Stimulated activated CD8-positive, alpha-beta memory T cell treated with anti-CD3 and anti-CD28 coated beads, Interleukin-12 subunit alpha, Interleukin-12 subunit beta, amount 100 ng/mL, for 1 hour (primary cell): ENCODE data around the gene MKI67.
A peak's percentile ranks its signal among the peaks of the same experiment; 100 is the strongest.
"Not testable (repeated sequence)": the region's sequence is repeated elsewhere in the genome, so short reads cannot be mapped to it uniquely, and the experiment has no call there.

Source experiments
- DNase-seq: peaks from one replicate; pipeline ENCODE4 v3.0.0-alpha.2; 2020; ENCODE audit warnings: low read depth

Gene MKI67, protein sequence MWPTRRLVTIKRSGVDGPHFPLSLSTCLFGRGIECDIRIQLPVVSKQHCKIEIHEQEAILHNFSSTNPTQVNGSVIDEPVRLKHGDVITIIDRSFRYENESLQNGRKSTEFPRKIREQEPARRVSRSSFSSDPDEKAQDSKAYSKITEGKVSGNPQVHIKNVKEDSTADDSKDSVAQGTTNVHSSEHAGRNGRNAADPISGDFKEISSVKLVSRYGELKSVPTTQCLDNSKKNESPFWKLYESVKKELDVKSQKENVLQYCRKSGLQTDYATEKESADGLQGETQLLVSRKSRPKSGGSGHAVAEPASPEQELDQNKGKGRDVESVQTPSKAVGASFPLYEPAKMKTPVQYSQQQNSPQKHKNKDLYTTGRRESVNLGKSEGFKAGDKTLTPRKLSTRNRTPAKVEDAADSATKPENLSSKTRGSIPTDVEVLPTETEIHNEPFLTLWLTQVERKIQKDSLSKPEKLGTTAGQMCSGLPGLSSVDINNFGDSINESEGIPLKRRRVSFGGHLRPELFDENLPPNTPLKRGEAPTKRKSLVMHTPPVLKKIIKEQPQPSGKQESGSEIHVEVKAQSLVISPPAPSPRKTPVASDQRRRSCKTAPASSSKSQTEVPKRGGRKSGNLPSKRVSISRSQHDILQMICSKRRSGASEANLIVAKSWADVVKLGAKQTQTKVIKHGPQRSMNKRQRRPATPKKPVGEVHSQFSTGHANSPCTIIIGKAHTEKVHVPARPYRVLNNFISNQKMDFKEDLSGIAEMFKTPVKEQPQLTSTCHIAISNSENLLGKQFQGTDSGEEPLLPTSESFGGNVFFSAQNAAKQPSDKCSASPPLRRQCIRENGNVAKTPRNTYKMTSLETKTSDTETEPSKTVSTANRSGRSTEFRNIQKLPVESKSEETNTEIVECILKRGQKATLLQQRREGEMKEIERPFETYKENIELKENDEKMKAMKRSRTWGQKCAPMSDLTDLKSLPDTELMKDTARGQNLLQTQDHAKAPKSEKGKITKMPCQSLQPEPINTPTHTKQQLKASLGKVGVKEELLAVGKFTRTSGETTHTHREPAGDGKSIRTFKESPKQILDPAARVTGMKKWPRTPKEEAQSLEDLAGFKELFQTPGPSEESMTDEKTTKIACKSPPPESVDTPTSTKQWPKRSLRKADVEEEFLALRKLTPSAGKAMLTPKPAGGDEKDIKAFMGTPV (N-terminal part only)

DNA sequence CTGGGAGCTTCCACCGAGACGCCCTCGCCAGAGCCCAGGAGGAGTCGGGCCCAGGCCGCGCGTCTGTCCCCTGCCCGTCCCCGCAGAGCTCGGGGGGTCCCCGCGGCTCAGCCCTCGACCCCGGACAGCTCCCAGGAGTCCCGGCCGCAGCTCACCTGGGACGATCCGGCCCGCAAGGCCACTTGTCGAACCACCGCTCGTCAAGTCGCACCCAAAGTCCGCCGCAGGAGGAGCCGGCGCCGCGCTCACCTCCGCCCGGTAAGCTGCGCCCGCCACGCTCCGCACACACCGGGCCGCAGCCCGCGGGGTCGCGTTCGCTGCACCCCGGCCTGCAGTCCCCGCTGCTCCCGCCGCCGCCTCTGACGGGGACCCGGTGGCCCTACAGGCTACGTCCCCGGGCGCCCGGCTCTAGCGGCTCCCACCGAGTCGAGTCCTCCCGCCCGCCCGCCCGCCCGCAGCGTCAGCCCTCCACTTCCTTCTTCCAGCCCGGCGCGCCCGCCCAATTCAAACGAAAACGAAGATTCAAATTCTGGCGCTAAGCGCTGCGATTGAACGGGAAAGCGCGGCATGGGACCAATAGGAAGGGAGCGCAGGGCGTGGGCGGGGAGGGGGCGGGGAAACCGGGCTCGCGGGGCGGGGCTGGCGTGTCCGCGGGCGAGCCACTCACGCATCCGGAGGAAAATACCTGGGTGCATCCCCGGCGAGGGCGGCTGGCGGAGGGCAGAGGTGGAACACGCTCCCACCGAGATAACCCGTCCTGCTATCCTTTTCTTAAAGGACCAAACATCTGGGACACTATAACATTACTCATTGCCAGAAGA, at the start of gene MKI67:
Gene MKI67, minus strand, starts transcription at position 480 of the 821 bp plus-strand sequence. CDS start 756 bp downstream, outside the sequence.
- DNase-seq = peak; percentile 82

DNA sequence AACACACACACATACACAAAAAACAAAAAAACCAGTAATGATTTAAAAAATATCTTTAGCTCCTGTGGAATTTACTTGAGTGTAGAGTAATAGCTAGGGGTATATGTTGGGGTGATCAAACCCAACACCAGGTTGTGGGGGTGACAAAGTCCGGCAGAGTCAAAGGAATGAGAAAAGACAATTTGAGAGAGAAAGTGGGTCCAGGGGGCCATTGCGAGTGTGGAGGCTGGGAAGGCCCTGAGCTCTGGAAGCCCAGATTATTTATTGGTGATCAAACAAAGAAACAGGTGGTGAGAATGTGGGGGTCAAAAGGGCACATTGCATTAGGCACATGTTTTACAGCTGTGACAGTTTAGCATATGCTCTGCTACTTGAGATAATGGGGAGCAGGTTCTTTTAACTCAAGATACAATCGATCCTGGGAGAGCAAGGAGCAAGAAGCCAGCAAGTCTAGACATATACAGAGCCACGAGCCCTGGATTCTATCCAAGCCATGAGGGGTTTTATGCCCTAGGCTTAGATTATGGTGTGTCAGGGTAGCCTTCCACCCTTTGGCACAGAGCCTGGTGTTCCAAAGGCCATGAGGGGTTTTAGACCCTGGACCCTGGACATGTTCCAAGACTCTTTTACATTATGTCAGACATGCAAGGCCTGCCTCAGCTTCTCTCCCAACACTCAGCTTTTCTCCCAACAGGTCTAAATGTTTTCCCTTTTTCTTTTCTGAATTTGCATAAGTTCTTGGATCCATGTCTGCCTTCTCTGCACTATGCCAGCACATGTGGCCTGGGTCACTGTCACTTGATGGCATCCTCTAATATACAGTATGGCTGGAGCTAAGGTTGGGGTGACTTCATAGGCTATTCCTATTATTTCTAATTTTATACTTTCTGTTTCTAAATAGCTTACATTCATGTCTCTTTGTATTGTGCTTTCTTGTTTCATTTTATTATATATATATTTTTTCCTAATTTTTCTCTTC, 48.6 kb upstream of the MKI67 start:
- DNase-seq = no peak

DNA sequence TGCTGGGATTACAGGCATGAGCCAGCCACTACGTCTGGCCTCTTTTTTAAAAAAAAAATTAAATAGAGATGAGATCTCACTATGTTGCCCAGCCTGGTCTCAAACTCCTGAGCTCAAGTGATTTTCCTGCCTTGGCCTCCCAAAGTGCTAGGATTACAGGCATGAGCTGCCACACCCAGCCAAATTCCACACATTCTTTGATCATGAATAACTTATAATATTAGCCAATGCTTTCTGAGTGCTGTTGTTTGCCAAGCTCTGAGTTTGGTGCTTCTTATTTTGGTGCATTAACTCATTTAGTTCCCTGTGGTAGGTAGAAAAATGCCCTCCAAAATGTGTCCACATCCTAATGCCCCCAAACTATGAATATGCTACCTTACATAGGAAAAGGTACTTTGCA, 47.2 kb upstream of the MKI67 start:
- DNase-seq = no peak

DNA sequence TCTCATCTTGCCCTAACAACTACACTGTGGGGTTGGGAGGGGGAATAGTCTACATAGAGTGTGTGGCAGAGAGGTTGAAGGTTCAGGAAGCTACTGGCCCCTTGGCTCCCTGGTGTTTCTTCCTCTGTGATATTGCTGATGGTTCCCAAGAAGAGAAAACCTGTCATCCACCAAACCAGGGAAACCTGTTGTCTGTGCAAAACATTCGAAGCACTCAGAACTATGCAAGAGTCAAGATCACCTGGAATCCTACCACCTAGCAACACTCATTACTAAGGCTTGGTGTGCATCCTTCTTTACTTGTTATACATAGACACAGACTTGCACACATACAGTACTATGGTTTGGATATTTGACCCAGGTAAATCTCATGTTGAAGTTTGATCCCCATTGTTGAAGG, 46.5 kb upstream of the MKI67 start:
- DNase-seq = no peak

DNA sequence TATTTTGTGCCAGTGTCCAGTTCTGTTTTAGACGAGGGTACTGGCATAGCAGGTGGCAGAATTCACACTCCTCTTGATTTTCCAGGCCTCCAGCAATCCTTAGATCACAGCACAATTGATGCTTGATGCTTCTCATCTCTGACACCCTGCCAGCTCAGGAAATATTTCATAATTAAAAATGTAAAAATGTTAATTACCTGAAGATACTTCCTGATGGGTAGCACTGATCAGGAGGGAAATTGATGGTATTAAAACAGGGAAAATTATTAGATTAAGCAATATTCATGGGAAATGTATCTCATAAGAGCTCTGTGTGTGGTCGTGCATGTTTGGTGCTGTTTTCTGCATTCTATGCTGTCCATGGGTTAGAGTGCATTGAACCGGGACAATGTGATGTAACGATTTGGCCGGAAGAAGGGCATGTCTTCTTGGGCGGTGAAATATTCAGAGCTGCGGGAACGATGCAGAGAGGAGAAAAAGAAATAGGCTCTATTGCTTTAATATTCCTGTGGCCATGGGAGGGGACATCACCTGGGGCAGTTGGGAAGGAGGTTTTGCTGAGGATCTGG, 43.7 kb upstream of the MKI67 start:
- no peak for DNase-seq

DNA sequence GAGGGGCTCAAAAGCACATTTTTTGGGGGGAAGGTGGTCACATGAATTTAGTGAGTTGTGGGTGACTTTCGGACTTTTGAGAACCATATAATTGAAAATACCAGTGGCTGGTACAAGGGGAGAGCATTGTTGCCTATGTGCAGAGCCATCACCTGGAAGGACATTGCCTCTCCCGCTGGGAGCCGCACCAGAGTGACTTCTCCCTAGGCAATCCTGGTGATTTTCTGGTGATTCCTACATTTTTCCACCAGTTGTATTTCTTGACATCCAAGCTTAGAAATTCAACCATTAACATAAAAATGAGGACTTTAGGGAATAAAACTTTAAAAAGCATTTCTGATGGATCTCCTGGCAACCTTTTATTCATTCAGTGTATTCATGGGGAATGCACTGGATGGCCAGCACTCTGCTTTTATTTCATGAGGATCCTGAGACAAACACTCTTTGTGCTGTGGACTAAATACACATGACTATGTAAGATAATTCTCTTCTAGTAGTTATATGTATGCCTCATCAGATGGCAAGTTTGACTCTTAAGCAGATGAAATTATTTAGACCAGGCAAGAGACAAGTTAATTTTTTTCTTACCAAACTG, 41.8 kb upstream of the MKI67 start:
- no peak for DNase-seq

DNA sequence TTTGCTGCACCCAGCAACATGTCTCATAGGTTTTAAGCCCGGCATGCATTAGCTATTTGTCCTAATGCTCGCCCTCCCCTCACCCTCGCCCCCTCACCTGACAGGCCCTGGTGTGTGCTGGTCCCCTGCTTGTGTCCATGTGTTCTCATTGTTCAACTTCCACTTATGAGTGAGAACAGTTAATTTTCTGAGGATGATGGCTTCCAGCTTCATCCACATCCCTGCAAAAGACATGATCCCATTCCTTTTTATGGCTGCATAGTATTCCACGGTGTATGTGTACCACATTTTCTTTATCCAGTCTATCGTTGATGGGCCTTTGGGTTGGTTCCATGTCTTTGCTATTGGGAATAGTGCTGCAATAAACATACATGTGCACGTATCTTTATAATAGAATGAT, 40.9 kb upstream of the MKI67 start:
- DNase-seq = not testable (repeated sequence)

DNA sequence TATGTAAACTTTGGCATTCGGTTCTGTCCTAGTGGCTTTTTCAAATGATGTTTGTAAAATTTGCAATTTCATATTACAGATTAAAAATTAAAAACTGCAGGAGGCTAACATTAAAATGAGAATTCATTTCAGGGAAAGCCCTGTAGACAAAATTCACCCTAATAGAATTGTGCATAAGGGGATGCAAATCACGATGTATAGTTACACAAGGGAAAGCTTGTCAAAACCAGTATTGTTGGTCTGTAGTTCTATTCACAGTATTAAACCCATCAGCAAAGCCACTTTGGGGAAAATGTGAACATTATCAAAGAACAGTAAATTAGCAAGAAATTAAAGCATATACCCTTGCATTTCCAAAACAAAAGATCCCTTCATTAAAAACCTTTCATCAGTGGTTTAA, 39.9 kb upstream of the MKI67 start:
- DNase-seq = no peak

DNA sequence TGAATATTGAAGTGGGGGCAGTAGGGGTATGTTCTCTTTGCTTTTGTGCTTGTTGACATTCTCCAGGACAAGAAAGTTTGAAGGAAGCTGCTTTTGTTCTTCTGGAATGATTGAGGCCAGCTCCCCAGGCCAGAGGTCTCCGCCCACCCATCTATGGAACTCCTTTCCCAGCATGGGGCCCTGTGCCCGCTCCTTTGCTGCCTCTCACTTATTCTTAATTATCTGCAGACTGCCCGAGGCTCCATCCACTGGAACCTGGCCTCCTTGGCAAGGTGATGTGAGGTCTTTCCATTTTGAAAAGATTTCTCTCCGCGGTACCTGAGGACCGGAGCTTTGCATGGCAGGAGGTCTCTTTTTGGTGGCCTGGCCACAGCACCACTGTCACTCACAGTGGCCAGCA, 39.3 kb upstream of the MKI67 start:
- no peak for DNase-seq

DNA sequence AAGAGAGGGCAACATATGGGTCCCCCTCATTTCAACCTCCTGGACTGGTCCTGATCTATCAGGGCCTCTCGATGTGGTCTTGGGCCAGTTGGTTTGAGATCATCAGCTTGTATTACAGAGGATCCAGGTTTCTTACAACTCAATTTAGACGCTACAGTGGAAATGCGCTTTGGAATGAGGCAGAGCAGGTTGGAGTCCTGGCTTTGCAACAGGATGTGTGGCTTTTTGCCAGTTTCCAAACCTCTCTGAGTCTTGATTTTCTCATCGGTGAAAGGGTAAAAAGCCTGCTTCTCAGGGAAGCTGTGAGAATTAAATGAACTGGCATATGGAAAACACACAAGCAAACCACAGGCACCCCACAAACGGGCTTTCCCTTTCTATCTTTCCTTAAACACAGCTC, 37.5 kb upstream of the MKI67 start:
- DNase-seq = no peak

DNA sequence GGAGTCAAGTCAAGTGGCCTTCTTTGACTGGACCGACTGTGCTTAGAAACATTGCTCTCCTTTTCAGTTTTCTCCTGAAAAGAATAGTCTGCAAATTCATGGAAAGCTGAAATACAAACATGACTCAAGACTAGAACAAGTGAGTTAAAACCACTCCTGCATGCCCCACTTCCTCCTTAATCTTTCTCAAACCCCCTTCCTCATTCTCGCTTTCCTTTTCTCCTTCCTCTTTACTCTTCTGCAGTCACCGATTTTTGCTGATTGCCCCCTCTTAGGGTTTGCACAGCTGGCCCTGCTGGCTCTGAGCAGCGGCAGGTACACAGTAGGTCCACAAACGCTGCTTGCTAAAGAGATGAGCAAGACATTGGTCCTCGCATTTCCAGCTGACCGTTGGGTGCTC, 34.8 kb upstream of the MKI67 start:
- DNase-seq = no peak

DNA sequence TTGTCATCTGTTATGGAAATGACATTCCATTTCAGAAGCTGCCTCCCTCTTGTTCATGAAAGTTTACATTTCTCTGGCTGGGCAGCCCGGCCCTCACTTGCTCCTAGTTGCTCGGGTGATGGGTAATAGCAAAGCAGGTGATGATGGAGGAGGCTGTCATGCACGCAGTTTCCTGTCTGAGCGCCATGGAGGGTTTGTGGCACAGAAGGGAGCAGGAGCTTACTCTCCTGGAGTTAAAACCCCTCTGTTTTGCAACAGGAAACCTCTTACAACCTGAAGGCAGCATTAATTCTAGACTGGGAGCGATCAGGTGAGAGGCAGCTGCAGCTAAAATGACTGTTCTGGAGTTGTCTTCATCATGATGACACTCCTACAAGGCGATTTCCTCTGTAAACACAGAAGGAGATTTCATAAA, 34.1 kb upstream of the MKI67 start:
- no peak for DNase-seq

DNA sequence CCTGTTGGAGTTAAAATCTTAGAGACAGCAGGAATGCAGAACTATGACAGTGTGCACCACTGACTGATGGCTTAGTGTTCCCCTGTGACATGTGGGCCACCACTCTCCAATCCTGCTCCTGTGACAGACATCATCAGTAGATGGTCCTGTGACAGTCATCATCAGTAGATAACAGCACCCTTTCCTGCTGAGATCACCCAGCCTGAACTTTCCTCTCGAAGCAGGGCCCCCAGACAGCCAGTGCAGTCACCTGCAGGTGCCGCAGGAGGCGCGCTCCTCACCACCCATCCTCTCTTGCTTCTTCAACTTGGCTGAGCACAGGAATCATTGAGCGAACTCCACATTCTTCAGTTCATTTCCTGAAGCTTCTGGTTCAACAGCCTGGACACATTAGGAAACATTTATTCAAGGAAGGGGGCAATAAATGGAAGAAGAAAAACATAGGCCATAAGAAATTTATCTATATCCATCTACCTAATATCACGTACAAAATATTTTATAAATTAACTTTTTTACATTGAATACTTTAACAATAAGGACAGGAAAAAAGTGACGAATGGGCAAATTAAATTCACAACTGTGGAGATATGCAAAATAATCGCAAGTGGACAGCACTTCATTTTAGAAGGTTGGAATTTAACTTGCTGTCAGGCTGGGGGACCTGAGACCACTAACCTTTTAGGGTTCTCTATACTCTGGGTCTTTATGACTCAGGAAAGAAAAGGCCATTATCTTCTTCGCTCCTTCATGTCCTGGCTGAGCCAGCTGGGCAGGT, 32.0 kb upstream of the MKI67 start:
- no peak for DNase-seq

DNA sequence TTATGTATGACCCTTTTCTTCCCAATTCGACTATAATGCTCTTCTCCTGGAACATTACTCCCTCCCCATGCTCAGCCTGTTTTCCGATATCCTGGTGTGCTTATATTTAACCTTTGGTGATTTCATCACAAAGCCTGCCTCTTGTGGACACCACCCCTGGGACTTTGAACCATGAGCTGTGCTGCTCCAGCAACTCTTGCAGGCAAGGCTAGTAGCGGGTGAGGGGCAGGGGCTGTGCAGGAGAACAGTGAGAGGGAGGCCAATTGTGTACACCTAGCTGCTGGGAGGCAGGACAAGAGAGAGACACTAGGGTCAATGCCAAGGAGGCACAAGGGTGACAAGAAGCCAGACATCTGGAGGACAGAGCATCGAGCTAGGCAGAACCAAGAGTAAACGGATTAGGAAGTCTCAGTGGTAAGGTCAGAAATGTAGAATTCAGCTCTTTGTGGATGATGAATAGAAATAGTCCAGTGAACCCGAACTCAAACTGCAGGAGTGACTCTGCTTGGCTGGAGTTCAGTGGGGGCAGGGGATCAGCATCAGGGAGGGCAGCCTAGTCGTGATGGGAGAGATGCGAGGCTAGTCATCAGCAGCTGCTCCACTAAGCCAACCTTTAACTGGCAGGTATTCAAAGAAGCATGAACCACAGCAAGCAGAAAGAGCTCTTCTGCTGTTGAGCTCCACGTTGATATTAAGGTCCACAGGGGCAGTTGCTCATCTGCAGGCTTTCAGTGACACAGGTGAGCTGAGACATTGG, 31.0 kb upstream of the MKI67 start:
- DNase-seq = no peak

DNA sequence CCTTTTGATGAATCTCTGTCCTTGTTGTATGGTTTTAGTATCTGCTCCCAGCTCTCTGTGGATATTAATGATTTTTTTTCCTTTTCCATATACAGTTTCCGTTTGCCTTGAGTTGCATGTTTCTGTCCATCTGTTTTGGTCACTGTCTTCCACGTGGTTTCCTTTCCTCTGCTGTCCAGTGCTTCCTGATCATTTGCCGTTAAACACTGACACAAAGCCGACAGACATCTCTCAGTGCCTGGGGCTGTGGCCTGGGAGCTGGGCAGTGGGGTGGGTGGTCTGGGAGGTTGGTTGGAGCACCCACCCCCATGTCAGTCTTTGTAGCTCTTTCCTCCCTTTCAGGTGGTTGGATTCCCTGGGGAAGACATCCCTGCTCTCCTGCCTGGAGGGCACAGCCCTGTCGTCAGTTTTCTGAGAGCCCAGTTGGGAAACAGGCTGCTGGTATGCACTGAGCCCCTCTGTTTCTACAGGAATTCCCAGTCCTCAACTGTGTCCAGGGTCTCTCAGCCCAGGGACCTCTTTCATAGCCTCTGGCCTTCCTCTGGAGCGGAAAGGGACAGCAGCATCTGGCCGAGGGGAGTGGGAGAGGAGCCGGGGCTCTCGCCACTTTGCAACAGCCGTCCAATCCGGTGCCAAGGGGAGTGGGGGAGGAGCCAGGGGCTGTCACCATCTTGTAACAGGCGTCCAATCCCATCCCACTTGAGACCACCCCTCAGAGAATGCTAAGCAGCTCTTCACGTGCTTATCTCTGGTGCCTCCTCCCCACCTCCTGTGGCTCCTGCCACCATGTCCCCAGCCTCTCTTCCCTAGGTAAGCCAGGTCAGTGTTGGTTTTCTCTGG, 26.7 kb upstream of the MKI67 start:
- no peak for DNase-seq

DNA sequence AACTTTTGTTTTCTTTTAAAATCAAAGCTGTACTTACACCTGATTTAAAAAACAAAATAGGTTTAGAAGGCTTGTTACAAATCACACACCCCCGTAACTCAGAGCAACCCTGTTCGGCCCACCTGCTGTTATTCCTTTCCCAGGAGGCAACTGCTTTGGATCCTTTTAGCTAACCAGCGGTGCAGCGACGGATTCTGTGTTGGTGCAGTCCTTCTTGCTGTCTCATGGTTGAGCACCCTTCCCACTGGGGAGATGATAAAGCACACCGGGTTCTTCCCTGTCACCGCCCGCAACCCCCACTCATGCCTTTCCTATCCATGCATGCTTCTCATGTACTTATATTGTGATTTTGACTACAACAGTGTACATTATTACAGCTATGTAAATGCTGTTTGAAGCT, 24.8 kb upstream of the MKI67 start:
- no peak for DNase-seq

DNA sequence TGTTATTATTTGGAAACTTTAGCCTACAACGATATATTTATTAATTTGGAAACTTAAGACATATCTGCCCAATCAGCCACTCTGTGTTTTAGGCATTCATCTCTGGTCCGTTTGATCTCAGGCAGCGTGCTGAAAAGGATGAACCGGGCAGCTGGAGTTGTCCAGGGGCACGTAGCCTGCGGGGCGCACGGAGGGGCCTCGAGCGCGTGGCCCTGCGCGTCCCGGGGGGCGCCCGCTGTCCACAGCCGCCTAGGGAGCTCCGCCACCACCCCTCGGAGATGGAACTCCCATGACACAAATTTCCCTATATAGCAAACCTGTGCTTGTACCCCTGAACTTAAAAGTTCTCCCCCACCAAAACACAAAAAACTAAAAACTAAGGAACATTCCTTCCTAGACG, 24.3 kb upstream of the MKI67 start:
- DNase-seq = no peak
